Right lung (tissue), 5 donors: ENCODE measurements around the gene ULK3. TPM values are rescaled to one million over a fixed set of nuclear protein-coding genes. Genes with fewer than 3 reads are reported as not detected.

Experiments used
- DNase-seq, 2 donors: peaks; one replicate each; pipeline ENCODE4 v3.0.0-alpha.2; 2013
- polyA plus RNA-seq, 5 donors: library from polyadenylated mRNA; unstranded; fragments of 120-200 nt; gene quantifications; one replicate each; pipeline versions ENCODE4 v1.2.1 to v1.2.3, GENCODE V29; 2013; ENCODE audit warnings: inconsistent platforms in 1 of 5, low replicate concordance in 1 of 5; ENCODE audit not compliant: insufficient read length in 5 of 5, insufficient read depth in 1 of 5

Gene ULK3
- polyA plus RNA-seq, 5 donors = 23.7 to 43.4 (median 34.2) TPM

- no peak for DNase-seq
Measured at GRCh38 chr15:74824976-74825375, 18.0 kb downstream of the ULK3 start.

GRCh38 chr15:74823324-74823723 is 19.6 kb downstream of the ULK3 start:
- DNase-seq = no peak

- no peak for DNase-seq
Measured at GRCh38 chr15:74822233-74822632, 20.7 kb downstream of the ULK3 start.

GRCh38 chr15:74821790-74822158 is 21.2 kb downstream of the ULK3 start:
- no peak for DNase-seq

- DNase-seq = no peak
Measured at GRCh38 chr15:74821091-74821789, 21.7 kb downstream of the ULK3 start.

GRCh38 chr15:74820056-74820455 is 22.9 kb downstream of the ULK3 start:
- no peak for DNase-seq

- peak in 1 of 2 donors; percentile 9 for DNase-seq
Measured at GRCh38 chr15:74817370-74817737, 25.6 kb downstream of the ULK3 start.

- no peak for DNase-seq
Measured at GRCh38 chr15:74816624-74817369, 26.2 kb downstream of the ULK3 start.

GRCh38 chr15:74815961-74816360 is 27.0 kb downstream of the ULK3 start:
- DNase-seq = no peak

- DNase-seq = no peak
Measured at GRCh38 chr15:74815121-74815934, 27.6 kb downstream of the ULK3 start.

GRCh38 chr15:74812533-74812932 is 30.4 kb downstream of the ULK3 start, which contains the start of gene LMAN1L:
LMAN1L (plus strand) TSS chr15:74812835; CDS start chr15:74812855, 20 bp downstream.
- DNase-seq = peak in 1 of 2 donors; percentile 12

GRCh38 chr15:74809956-74810355 is 33.0 kb downstream of the ULK3 start:
- no peak for DNase-seq

- DNase-seq = no peak
Measured at GRCh38 chr15:74809242-74809641, 33.7 kb downstream of the ULK3 start.

- no peak for DNase-seq
Measured at GRCh38 chr15:74808840-74809229, 34.1 kb downstream of the ULK3 start.

GRCh38 chr15:74808078-74808839 is 34.7 kb downstream of the ULK3 start:
- no peak for DNase-seq

- DNase-seq = no peak
Measured at GRCh38 chr15:74807282-74807681, 35.7 kb downstream of the ULK3 start.

GRCh38 chr15:74804935-74805334 is 38.0 kb downstream of the ULK3 start:
- DNase-seq = no peak

- DNase-seq = no peak
Measured at GRCh38 chr15:74802862-74803447, 40.0 kb downstream of the ULK3 start.

GRCh38 chr15:74802290-74802689 is 40.7 kb downstream of the ULK3 start:
- no peak for DNase-seq

- DNase-seq = no peak
Measured at GRCh38 chr15:74801311-74801997, 41.5 kb downstream of the ULK3 start.
